ENCODE results near the gene RNF39.
A peak's percentile ranks its signal among the peaks of the same experiment; 100 is the strongest.

Gene RNF39

GRCh38 chr6:30102414-30102969 is 26.9 kb upstream of the RNF39 start:
- no peak for DNase-seq (ENCODE audit: low read depth)
- no peak for TF ChIP-seq CTCF (conservative IDR thresholded peaks at IDR 0.05; ENCODE audit: low read depth, low read length)
- peak overlapping the region; percentile 54 for H3K4me3 ChIP-seq (ENCODE audit: low read length)

GRCh38 chr6:30101444-30102413 is 26.2 kb upstream of the RNF39 start:
- peak; percentile 40 for DNase-seq (ENCODE audit: low read depth)
- no peak for TF ChIP-seq CTCF (conservative IDR thresholded peaks at IDR 0.05; ENCODE audit: low read depth, low read length)
- H3K4me3 ChIP-seq (ENCODE audit: low read length): peak overlapping the region; percentile 54

GRCh38 chr6:30100585-30101443 is 25.2 kb upstream of the RNF39 start:
- no peak for DNase-seq (ENCODE audit: low read depth)

GRCh38 chr6:30100154-30100553 is 24.6 kb upstream of the RNF39 start:
- no peak for TF ChIP-seq CTCF (conservative IDR thresholded peaks at IDR 0.05; ENCODE audit: low read depth, low read length)
- no peak for DNase-seq (ENCODE audit: low read depth)
- no peak overlapping the region for H3K4me3 ChIP-seq (ENCODE audit: low read length)

More at GRCh38 chr6:30100585-30101443, 25.2 kb upstream of the RNF39 start:
- H3K4me3 ChIP-seq (ENCODE audit: low read length): no peak overlapping the region
- TF ChIP-seq CTCF (conservative IDR thresholded peaks at IDR 0.05; ENCODE audit: low read depth, low read length): no peak

- no peak overlapping the region for H3K4me3 ChIP-seq (ENCODE audit: low read length)
- TF ChIP-seq CTCF (conservative IDR thresholded peaks at IDR 0.05; ENCODE audit: low read depth, low read length): no peak
- no peak for DNase-seq (ENCODE audit: low read depth)
Measured at GRCh38 chr6:30097902-30098768, 22.6 kb upstream of the RNF39 start.

- no peak overlapping the region for H3K4me3 ChIP-seq (ENCODE audit: low read length)
- TF ChIP-seq CTCF (conservative IDR thresholded peaks at IDR 0.05; ENCODE audit: low read depth, low read length): no peak
- no peak for DNase-seq (ENCODE audit: low read depth)
Measured at GRCh38 chr6:30096829-30097228, 21.3 kb upstream of the RNF39 start.
